Neural progenitor cell (in vitro differentiated cells): ENCODE measurements around the gene NFS1.

Experiments used
- EZH2 ChIP-seq: fragments of 200-600 bp; sonication (generic); IDR thresholded peaks from 2 replicates; pipeline ENCODE4 v1.6.1; 2017; ENCODE audit warnings: antibody characterized with exemption, mild to moderate bottlenecking, moderate library complexity
- EZH2phosphoT487 ChIP-seq: fragments of 200-600 bp; sonication (generic); IDR thresholded peaks from 2 replicates; pipeline ENCODE4 v1.6.1; 2017; ENCODE audit warnings: antibody characterized with exemption
- TF ChIP-seq, protein P1 (sequence below): fragments of 200-600 bp; sonication (generic); IDR thresholded peaks from 2 replicates; pipeline ENCODE4 v1.5.1; 2017; ENCODE audit warnings: antibody characterized with exemption, mild to moderate bottlenecking

DNA sequence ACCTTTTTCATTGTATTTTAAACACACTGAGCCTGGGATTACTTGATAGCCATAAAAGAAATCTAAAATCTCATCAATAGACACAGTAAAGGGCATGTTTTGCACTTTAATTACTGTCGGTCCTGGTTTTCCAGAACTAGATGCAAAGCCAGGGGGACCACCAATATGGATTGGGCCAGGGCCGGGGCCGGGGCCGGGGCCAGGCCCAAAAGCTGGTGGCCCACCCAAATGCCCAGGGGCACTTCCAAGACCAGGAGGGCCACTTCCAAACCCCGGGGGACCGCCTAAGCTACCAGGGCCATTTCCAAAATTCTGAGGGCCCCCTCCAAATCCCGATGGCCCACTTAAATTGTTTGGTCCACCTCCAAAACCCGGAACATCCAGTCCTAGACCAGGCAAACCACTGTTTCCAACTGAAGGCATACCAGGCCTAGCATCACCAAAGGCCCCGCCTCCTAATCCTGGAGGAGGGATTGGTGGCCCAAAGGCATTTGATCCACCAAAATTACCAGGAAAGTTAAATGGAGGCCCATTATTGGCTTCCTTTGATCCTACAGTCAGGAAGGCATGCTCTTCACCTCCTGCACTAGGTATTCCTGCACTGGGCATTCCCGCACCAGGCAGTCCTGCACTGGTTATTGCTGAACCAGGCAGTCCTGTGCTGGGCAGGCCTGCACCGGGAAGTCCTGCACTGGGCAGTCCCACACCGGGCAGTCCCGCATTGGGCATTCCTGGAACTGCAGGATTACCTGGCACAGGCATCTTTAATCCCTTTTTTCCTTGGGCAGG is 46.3 kb downstream of the NFS1 start:
- TF ChIP-seq, protein P1, sequence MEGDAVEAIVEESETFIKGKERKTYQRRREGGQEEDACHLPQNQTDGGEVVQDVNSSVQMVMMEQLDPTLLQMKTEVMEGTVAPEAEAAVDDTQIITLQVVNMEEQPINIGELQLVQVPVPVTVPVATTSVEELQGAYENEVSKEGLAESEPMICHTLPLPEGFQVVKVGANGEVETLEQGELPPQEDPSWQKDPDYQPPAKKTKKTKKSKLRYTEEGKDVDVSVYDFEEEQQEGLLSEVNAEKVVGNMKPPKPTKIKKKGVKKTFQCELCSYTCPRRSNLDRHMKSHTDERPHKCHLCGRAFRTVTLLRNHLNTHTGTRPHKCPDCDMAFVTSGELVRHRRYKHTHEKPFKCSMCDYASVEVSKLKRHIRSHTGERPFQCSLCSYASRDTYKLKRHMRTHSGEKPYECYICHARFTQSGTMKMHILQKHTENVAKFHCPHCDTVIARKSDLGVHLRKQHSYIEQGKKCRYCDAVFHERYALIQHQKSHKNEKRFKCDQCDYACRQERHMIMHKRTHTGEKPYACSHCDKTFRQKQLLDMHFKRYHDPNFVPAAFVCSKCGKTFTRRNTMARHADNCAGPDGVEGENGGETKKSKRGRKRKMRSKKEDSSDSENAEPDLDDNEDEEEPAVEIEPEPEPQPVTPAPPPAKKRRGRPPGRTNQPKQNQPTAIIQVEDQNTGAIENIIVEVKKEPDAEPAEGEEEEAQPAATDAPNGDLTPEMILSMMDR, result no peak
- TF ChIP-seq EZH2, result no peak
- TF ChIP-seq EZH2phosphoT487, result no peak
